GM21529 (cell line): ENCODE data around the gene PAWR.
"Not testable (repeated sequence)": the region's sequence is repeated elsewhere in the genome, so short reads cannot be mapped to it uniquely, and the experiment has no call there.

ENCODE experiments used
- ATAC-seq: cut with Tn5 transposase; IDR thresholded peaks from one replicate; pipeline ENCODE4 v1.9.1; 2021; ENCODE audit not compliant: unreplicated experiment

Gene PAWR

GRCh38 chr12:79650440-79650839 is 40.3 kb downstream of the PAWR start:
- no peak for ATAC-seq

GRCh38 chr12:79648881-79649280 is 41.9 kb downstream of the PAWR start:
- no peak for ATAC-seq

- not testable (repeated sequence) for ATAC-seq
These were observed 43.9 kb downstream of the PAWR start for GRCh38 chr12:79646843-79647242.

GRCh38 chr12:79645235-79645630 is 45.5 kb downstream of the PAWR start:
- ATAC-seq = peak; percentile 96

GRCh38 chr12:79644274-79645234 is 46.2 kb downstream of the PAWR start:
- peak; percentile 13 for ATAC-seq

- ATAC-seq = no peak
These were observed 46.9 kb downstream of the PAWR start for GRCh38 chr12:79643821-79644220.

GRCh38 chr12:79638490-79638889 is 52.3 kb downstream of the PAWR start:
- ATAC-seq = no peak

GRCh38 chr12:79637093-79637492 is 53.7 kb downstream of the PAWR start:
- ATAC-seq = no peak

GRCh38 chr12:79635676-79636075 is 55.1 kb downstream of the PAWR start:
- ATAC-seq = no peak

- no peak for ATAC-seq
These were observed 55.8 kb downstream of the PAWR start for GRCh38 chr12:79634957-79635471.

- no peak for ATAC-seq
These were observed 61.2 kb downstream of the PAWR start for GRCh38 chr12:79629561-79629960.

- ATAC-seq = not testable (repeated sequence)
These were observed 64.0 kb downstream of the PAWR start for GRCh38 chr12:79626735-79627134.

GRCh38 chr12:79624378-79624777 is 66.4 kb downstream of the PAWR start:
- ATAC-seq = no peak

- ATAC-seq = no peak
These were observed 70.7 kb downstream of the PAWR start for GRCh38 chr12:79619872-79620562.

GRCh38 chr12:79618848-79619404 is 71.8 kb downstream of the PAWR start:
- ATAC-seq = no peak

- no peak for ATAC-seq
These were observed 73.1 kb downstream of the PAWR start for GRCh38 chr12:79617696-79618095.

GRCh38 chr12:79615596-79616560 is 74.9 kb downstream of the PAWR start:
- ATAC-seq = peak; percentile 64

GRCh38 chr12:79614730-79615129 is 76.0 kb downstream of the PAWR start:
- ATAC-seq = no peak

GRCh38 chr12:79601908-79602307 is 88.9 kb downstream of the PAWR start:
- ATAC-seq = no peak

- ATAC-seq = no peak
These were observed 92.9 kb downstream of the PAWR start for GRCh38 chr12:79597910-79598309.
